AML-193 (cell line): ENCODE data around the gene TBL3.
"Not testable (repeated sequence)": the region's sequence is repeated elsewhere in the genome, so short reads cannot be mapped to it uniquely, and the experiment has no call there.

Experiments
- DNase-seq, 2 experiments: peaks; one replicate each; lab custom pipeline; 2025; lab: John Stamatoyannopoulos, UW

TBL3 gene

DNA sequence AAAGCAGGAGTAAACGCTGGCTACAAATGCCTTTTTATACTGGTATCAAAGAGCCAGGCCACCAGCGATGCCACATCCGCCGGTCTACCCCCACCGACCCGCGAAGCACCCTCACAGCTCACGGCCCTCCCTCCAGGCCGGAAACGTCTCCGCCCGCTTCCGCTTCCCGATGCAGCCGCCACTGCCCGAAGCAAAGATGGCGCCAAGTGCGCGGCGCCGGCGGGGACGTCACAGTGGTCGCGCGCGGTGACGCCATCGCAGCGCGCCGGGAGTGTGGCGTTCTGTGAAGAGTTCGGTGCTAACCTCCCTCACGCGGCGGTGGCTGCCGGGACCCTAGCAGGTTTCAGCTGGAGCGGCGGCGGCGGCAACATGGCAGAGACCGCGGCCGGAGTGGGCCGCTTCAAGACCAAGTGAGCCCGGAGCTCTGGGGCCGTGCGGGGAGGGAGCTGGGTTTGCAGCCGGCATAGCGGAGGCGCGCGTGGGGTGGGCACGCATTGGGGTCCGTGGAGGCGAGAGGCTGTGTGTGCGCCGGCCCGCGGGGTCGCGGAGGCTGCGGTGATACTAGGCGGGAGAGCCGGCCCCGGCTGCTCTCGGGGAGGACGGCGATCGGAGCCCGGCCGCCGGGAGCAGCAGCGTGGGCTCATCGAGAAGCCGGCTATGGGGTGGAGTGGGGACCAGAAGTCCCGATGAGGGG is at the start of gene TBL3:
Gene TBL3, plus strand, starts transcription at position 258 of the 694 bp plus-strand sequence. Its CDS starts 112 bp downstream, at position 370.
- peak; percentile 76 to 86 for DNase-seq

DNA sequence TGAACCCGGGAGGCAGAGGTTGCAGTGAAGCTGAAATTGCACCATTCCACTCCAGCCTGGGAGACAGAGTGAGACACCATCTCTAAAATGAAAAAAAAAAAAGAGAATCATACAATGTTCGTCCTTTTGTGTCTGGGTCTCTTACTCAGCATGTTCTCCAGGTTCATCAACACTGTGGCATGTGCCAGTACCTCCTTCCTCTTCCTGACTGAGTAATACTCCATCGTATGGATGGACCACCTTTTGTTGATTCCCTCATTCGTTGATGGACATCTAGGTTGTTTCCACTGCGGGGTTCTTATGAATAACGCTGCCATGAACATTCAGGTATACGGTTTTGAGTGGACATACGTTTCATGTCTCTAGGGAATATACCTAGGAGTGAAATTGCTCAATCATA is 49.5 kb upstream of the TBL3 start:
- no peak for DNase-seq

DNA sequence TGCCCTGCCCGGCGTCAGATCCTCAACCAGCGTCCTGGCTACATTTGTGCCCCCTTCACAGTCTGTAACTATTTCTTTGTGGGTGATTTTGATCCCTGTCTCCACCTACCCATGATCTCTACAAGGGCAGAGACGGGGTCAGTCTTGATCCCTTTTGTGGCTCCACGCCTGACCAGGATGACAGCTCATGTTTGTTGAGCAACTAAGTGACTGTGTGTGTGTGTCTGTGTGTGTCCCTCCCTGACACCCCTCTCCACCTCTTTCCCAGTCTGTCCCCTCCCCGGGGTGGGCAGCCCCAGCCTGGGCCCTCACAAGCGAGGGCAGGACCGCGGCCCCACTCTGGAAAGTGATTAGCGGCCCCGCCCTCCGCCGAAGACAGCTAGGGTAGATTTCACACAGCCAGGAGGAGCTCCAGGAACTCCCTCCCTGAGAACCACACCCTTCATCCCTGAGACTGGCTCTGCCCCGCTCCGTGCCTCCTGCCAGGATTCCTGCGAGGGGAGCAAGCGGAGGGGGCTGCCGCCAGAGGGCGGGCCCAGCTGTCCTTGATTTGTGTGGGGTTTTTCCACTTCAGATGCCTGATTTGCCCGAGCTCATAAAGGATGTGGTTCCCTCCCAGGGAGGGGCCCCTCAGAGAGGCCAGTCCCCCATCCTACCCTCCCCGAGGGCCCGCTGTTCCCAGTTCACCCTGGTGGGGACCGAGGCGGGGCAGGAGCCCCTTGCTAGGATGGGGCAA is 48.4 kb upstream of the TBL3 start:
- DNase-seq = no peak

DNA sequence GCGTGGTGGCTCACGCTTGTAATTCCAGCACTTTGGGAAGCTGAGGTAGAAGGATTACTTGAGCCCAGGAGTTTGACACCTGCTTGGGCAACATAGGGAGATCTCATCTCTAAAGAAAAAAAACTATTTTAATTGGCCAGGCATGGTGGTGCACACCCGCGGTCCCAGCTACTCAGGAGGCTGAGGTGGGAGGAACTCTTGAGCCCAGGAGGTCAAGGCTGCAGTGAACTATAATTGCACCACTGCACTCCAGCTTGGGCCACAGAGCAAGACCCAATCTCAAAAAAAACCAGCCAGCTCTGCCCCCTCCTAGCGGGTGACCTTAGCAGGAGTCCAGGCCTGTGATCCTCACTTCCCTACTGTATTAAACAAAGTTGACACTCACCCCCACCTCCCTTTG is 47.8 kb upstream of the TBL3 start:
- DNase-seq = no peak

DNA sequence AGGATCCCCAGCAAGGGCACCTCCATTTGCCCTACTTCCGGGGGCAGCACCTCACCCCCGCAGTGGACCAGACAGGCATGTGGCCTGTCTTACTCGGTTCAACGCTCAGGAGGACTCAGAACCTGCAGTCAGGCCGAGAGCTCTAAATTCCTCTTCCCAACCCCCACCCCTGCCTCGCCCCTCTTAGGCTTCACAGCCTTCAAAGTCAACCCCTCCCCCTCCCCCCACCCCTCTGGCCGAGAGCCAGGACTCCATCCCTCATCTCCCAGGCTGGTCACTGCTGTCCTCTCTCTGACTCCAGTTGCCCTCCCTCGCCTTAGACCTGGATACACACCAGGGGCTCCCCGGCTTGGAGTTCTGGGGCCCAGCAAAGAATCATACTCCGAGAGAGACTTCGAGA is 45.6 kb upstream of the TBL3 start:
- no peak for DNase-seq

DNA sequence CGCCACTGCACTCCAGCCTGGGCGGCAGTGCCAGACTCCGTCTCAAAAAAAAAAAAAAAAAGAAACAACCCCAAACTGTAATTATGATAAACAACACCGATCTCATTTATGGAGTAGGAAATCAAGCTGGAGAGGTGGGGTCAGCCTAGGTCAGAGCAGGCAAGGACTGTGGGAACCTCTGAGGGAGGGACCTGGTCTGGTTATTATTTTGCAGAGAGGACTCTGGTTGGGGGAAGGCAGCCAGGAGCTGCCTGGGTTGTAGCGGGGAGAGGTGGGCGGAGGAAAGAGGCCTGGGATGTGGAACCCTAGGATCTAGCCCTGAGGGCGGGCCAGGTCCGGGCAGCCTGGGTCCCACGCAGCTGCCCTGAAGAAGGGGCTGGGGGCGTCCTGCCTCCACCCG is 42.7 kb upstream of the TBL3 start:
- DNase-seq = peak in 1 of 2 experiments; percentile 10

DNA sequence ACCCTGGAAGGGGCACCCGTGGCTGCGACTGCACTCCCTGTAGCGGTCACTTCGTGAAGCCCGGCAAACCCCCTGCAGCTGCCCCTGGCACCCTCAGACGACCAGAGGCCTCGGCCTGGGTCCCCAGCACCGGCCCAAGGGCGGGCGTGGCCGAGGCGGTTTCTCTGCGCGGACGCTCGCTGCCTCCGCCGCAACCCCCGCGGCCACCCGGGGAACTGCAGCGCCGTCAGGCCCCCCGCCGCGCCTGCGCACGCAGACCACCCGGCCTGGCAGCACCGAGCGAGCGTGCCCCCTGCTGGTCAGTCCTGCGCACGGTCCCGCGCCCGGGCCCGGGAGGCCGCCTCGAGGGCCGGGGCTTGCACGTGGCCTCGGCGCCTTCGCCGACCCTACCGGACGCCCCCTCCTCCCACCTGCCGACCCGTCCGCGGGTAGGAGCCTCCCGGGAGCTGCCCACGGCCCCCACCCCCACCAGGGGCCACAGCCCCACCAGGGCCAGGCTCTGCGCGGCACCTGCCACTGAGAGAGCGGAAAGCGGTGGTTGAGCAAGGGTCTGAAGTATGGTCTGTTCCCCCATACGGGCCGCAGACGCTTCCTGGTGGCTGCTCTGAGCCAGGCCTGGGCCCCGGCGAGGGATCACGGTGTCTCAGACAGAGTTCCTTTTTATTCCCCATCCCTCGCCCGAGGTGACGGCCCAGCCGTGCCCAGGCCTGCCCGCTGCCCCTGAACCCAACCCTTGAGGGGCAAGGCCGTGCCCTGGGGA is 42.1 kb upstream of the TBL3 start:
- DNase-seq = peak; percentile 73 to 76

DNA sequence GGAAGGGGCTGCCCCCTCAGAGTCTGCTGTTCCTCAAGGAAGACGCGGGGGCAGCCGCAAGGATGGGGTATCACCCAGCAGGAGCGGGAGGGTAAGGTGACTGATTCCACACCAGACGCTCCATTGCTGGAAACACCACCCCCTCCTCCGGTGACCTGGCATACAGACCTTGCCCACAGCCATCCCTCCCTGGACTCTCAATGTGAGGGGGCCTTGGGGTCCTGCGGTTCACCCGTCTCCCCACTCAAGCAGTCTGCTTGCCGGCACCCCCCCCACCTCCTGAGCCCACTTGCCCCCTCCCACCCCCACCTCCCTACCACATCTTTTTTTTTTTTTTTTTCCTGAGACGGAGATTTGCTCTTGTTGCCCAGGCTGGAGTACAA is 41.5 kb upstream of the TBL3 start:
- DNase-seq = no peak

DNA sequence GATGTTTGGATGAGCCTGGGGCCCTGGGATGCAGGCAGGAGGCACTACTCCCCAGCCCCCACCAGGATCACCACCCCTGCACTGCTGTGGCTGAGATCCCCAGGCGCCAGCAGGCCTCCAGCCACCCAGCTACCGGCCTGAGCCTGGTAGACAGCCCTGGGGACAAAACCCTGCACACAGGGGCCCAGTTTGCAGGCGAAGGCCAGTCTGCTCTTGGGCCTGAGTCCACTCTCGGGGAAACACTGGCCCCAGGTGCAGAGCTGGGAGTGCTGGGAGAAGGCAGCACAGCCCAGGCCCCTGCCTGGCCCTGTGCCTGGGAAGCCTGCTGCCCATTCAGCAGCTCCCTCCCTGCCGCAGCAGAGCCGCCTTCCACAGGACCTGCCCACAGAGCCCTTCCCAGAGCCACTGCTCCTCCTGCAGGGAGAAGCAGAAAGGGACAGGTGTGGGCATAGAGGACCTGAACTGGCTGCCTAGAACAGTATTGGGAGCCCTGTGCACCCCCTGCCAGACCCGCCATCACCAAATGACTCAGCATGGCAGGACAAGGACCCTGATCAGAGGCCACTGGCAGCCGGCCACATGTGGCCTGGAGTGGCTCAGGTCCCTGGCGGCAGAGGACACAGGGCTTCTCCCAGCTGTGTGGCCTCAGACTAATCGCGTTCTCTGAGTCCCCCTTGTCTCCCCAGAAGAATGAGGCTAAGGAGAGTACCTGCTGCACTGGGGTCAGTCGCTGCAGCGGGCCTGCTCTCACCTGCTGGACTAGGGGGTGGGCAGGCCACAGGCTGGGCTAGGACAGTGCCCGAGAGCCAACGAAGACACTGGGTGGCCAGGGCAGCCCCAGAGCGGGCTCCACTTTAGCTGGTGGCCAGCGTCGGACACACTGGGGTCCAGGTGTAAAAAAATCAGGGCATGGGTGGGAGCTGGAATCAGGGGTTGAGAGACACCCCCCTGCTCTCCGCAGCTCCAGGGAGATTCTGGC is 39.5 kb upstream of the TBL3 start:
- DNase-seq = no peak

DNA sequence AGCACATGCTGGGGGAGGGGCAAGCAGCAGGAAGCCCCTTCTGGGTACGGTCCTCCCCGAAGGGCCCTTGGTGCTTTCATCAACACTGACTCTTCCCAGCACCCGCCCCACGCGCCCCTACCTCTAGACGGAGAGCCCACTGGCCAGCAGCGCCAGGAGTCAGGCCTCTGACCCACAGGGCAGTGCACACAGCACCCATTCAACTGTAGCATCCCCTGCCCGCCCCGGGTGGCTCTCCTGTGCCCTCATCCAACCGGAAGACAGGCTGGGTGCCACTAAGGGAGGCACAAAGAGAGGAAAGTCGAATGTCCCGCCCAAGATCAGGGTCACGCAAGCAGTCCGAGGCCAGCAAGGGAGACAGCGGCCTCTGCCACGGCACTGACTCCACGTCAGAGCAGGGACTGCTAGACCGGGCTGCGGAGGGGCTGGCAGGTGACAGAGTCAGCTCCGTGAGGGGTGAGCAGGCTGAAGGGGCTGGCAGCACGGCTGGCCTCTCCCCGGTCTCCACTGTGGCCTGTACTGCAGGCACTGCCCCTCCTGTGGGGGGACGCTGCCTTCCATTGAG is 38.7 kb upstream of the TBL3 start:
- no peak for DNase-seq

DNA sequence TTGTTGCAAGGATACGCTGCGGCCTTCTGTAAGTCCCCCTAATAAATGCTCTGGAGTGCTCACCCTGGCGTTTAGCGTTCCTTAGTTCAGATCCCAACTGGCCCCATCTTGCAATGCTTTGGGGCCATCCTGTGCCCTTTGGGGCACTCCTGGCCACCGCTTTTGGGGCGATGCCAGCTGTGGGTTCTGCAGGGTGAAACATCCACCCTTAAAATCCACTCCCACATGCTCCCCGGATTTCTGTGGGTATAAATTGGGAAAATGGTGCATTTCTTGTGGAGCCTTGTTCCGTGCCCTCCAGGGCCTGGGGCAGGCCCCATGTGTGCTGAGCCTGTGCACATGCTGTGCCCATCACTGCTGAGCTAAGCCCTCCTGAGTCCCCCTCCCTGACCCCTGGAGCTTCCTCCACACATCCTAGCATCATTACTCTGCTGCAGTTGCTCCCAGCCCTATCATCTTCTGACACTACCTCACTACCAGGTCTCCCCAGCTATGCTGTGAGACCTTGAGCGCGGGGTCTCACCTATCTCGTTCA is 34.8 kb upstream of the TBL3 start:
- DNase-seq = no peak

DNA sequence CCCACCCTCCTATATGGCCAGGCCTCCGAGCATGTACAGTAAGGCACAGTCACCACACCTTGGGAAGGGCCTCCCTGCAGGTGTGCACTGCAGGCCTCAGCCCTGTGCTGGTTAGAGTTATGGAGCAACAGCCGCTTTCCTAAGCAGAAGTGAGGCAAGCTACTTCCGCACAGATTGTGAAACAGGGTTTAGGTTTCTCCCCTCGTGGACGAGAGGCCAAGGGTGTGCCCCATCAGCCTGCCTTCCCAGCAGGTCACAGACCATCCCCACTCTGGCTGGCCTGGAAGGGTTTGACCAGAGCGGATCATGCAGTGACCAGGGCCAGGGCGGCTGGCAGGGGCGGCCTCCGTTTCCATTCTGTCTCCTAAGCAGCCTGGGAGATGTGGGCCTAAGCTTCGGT is 33.5 kb upstream of the TBL3 start:
- peak; percentile 63 to 81 for DNase-seq

DNA sequence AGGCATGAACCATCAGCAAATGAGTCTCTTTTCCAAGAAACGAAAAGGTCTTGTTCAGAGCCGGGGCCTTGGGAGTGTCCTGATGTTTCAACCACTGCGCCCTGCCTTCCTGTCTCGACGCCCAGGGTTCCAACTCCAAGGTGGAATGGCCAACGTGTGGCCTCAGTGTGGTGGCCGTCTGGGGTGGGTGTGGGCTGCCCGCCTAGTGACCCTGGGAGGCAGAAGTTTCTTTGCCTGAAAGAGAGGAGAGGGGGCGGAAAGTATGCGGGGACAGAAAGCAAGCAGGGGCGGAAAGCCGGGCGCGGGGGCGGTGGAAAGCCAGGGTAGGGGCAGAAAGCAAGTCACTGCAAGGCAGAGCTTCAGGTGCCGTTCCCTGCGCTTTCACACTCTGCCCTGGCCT is 32.9 kb upstream of the TBL3 start:
- no peak for DNase-seq

DNA sequence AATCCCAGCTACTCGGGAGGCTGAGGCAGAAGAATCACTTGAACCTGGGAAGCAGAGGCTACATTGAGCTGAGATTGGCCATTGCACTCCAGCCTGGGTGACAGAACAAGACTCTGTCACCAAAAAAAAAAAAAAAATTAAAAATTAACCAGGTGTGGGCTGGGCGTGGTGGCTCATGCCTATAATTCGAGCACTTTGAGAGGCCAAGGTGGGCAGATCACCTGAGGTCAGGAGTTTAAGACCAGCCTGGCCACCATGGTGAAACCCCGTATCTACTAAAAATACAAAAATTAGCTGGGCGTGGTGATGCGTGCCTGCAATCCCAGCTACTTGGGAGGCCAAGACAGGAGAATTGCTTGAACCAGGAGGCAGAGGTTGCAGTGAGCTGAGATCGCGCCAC is 32.0 kb upstream of the TBL3 start:
- DNase-seq = not testable (repeated sequence)

DNA sequence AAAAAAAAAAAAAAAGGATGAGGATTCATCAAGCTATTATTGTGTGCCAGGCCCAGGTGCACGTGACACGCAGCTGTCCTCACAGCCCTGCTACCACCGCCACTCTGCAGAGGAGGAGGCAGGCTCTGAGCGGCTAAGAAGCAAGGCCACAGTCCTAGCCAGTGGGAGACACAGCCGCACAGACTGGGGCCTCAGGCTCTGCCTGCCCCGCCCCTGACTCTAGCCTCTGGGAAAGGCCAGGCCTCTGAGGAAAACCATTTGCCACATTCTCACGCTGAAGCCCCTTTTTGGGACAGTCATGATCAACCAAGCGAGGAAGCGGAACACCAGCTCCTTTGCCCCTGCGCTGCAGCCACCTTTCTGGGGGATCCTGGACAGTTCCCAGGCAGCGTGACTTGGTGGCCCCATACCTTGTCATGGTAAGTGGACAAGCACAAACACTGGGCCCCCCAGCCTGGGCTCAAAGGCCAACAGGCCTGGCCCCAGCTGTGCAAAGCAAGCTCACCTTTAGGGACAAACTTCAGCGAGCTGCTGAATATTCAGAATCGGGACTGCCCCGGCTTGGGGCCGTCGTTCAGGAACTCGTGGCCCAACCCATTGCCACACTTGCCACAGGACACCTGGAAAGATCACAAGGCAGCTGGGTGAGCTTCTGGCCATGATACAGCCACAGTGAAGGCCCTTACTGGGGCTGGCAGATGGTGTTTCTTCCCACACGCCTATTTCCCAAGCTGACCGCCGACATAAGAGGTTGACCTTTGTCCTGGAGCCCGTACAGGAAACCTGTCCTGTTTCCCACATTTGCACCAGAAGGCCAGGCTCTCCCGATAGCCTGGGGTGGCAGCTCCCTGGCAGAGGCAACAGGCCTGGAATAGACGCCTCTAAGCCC is 31.3 kb upstream of the TBL3 start:
- no peak for DNase-seq

DNA sequence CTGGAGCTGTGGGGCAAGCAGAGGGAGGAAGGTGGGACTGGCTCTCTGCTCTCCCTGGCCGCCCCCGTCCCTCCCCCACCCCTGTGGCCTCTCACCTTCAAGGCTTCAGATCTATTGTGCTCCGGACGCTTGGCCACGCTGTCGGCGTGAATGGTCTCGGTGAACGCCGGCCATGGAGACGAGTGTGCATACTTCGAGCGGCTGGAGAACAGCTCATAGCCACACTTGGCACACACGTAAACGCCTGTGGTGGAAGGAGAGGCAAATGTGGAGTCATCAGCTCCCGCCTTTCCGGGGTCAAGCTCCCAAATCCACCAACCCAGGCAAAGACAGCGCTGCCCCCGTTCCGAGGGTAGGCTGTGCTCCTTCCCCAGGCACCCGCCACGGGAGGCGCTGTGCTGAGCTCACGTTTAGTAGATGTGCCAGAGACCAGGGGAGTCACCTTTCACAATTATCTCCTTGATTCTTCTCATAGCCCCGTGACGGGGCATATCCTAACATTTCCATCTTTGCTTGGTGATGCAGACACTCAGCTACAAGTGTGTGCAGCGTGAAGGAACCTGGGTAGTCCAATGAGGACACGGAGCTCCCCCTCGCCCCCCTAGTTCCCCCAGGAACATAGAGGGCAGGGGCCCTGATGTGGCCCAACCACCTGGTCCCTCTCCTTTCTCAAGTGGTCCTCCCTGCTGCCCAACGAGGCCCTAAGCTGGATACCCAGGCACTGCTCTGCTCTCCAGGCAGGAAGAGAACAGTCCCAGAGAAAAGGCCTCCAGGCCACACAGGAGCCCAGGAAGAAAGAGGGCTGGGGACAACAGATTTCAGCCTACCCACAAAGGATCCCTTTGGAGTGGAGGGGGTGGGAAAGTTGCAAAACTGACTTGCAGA is 30.4 kb upstream of the TBL3 start:
- DNase-seq = no peak

DNA sequence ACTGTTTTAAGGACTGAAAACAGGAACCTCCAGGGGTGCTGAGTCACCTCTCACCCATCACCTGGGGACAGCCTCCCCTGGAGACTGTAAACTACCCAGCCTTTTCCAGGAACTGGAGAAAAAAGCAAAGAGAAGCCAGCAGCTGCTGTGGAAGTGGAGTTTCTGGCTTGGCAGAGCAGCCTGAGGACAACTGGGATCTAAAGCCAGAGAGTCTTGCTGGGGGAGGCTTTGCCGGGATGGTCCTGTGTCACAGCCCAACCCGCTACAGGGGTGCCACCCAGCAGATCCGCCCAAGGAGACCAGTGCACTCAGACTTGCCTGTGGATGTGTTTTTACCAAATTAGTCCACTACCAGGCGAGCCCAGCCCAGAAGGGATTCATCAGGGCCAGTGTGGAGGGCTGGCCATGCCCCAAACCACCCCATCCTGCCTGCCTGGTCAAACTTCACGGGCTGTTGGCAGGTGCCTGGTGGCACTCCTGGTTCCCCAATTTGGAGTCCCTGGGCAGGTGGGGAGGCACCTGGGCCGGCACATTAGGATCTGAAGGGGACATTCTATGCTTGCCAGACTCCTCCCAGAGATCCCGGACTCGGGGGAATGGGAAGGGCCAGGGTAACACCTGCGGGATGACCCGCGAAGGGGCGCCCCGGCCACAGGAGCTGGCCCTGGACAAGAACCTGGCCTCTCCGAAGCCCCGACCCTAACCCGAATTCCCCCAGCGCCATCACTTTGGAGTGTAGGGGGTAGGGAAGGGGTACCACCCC is 29.6 kb upstream of the TBL3 start:
- DNase-seq = peak; percentile 66 to 74
